Lung microvascular endothelial cell (primary cell): Measurements from ENCODE around the gene MARK3. TPM values are rescaled to one million over a fixed set of nuclear protein-coding genes. Genes with fewer than 3 reads are reported as not detected.
"Not testable (repeated sequence)": the region's sequence is repeated elsewhere in the genome, so short reads cannot be mapped to it uniquely, and the experiment has no call there.

Experiments used
- DNase-seq, 2 donors: peaks; one replicate each; pipeline versions ENCODE4 v3.0.0 to v3.0.0-alpha.2; 2010; ENCODE audit warnings: low read depth in 2 of 2
- total RNA-seq: library from RNA; depleted of rRNA; stranded (reverse); fragments of >200 nt; gene quantifications from 2 replicates; pipeline ENCODE4 v1.2.1, GENCODE V29; 2014

The MARK3 gene
- total RNA-seq, 1 donor from 2014 or later: 49.4 TPM

- DNase-seq: no peak
Measured at GRCh38 chr14:103524002-103524935, 139.1 kb downstream of the MARK3 start.

GRCh38 chr14:103525430-103526246, 140.4 kb downstream of the MARK3 start:
- not testable (repeated sequence) for DNase-seq

- no peak for DNase-seq
Measured at GRCh38 chr14:103526247-103526913, 141.2 kb downstream of the MARK3 start.

- no peak for DNase-seq
Measured at GRCh38 chr14:103526914-103527248, 141.7 kb downstream of the MARK3 start.

- no peak for DNase-seq
Measured at GRCh38 chr14:103527408-103528145, 142.4 kb downstream of the MARK3 start.

DNA sequence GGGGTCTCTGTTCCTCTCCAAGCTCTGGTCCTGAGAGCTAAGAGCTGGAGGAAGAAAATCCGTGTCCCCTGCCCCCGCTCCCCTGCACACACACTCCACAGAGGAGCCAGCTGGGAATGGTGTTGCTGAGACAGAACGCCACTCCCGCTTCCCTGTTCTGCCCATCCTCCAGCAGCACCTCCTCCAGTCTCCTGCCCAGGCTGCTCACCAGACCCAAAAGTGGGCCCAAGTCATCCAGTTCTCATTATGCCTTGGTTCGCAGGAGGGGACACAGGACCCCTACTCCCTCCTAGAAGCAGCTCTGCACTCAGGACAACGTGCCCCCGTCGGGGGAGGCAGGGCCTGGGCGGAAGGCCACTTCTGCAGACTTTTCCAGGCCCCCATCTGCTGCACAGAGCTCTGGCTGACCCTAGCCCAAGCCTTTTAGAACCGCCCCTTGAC, 143.0 kb downstream of the MARK3 start:
- DNase-seq: no peak

GRCh38 chr14:103528587-103529382, 143.6 kb downstream of the MARK3 start, which contains the start of gene TRMT61A:
TRMT61A (plus strand) TSS chr14:103529196; CDS start chr14:103529979, 783 bp downstream.
- peak; percentile 70 to 81 for DNase-seq

GRCh38 chr14:103529383-103530365, 144.5 kb downstream of the MARK3 start:
- no peak for DNase-seq

DNA sequence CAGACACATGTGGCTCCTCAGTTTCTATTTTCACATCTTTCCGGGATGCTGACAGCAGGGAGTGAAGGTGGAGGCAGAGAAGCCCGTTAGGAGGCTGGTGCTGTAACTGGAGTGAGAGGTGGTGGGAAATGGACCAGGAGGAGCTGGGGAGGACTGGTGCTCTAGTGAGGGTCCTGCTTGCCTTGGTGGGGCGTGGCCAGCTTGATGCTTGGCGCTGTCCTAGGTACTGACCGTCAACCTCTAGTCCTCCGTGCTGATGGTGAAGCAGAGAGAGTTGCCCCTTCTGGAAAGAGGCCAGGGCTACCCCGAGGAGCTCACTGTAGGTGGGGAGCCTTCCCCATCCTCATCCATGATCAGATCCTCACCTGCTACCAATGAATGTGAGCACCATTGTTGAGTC, 145.2 kb downstream of the MARK3 start:
- DNase-seq: peak; percentile 40 to 42

GRCh38 chr14:103530831-103531230, 145.6 kb downstream of the MARK3 start:
- DNase-seq: no peak

GRCh38 chr14:103531421-103532215, 146.4 kb downstream of the MARK3 start:
- no peak for DNase-seq

DNA sequence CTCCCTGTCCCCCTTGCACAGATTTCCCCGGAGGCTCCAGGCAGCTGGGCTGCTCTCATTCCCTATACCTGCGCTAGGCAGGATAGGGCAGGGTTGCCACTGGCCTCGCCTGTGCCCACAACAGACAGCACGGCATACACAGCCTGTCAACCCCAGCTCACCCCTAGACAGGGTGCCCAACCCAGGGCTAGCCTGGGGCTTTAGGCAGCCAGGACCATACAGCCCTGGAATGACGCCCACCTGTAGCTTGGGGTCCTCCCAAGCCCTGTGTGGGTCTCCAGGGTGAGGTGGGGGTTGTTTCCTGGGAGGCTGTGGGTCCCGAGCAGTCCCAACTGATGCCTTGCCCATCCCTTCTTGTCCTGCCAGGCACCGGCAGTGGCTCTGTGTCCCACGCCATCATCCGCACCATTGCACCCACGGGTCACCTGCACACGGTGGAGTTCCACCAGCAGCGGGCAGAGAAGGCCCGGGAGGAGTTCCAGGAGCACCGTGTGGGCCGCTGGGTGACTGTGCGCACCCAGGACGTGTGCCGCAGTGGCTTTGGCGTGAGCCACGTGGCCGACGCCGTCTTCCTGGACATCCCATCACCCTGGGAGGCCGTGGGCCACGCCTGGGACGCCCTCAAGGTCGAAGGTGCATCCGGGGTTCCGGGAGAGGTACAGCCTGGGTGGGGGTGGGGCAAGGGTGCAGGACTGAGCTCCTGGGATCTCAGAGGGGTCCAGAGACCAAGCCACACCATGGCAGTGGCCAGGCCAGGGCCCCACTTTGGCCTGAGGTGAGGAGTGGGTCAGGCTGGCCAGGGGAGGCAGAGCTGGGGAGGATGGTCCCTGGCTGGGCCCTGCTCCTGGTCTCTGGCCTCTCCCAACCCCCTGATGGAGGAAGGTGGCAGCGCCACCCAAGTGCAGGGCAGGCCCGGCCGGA, 147.3 kb downstream of the MARK3 start:
- DNase-seq: no peak

DNA sequence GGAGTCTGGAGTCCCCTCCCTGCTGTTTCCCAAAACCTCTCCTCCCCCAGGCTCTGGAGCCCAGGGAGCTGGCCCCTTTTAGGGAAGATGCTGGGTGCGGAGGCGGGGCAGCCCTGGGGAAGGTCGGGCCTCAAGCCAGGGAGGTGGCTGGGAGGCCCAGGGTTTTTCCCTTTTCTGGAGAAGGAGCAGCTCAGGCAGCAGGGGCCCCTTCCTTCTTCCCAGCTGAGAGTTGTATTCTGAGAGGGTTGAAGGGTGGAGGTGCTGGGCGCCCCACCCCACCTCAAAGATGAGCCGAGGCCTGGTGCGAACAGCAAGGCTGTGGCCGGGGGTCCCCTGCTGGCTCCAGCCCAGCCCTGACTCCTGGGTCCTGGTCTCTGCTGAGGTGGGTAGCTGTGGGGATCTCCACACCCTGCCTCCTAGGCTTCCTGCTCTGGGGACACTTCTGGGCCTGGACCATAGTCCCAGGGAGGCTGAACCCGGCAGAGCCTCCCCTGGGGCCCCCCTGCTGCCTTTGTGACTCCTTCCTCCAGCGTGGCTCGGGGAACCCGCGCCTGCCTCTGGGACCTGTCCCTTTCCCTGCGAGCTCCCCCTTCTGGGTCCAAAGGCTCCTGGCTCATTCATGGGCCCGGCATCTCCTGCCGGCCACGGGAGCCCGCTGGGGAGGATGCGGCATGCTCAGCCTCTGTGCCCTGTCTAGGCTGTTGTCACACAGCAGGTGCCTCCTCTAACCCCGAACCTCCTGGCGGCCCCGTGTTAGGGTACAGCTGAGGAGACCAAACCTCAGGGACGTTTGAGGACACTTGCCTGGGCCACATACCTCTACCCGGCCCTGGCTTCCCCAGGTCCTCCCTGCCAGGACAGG, 148.2 kb downstream of the MARK3 start:
- no peak for DNase-seq

- no peak for DNase-seq
Measured at GRCh38 chr14:103533999-103534575, 148.9 kb downstream of the MARK3 start.

GRCh38 chr14:103534576-103535061, 149.4 kb downstream of the MARK3 start:
- DNase-seq: no peak
